NAMALWA (cell line): ENCODE measurements around the gene SLC27A5.
A peak's percentile ranks its signal among the peaks of the same experiment; 100 is the strongest.
"Not testable (repeated sequence)": the region's sequence is repeated elsewhere in the genome, so short reads cannot be mapped to it uniquely, and the experiment has no call there.

Source experiments
- DNase-seq: peaks from one replicate; pipeline ENCODE4 v3.0.0-alpha.2; 2015; ENCODE audit warnings: low spot score

The SLC27A5 gene

DNA sequence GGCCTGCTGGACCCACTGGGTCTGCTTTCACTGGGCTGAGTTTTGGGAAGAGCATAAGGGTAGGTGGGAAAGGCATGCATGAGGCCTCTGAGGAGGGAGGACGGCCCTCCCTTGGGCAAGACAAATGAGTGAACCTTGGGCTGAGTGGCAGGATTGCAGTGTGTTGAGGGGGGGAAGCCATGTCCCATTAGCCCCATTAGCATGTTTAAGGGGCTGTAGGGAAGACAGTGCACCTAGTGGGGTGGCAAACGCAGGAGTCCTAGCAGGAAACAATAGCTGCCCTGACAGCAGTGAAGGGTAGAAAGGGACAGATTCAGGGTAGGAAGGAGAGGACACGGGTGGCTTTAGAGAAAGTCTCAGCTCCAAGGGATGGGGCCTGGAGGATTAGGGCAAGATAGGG is 10.9 kb upstream of the SLC27A5 start:
- no peak for DNase-seq

DNA sequence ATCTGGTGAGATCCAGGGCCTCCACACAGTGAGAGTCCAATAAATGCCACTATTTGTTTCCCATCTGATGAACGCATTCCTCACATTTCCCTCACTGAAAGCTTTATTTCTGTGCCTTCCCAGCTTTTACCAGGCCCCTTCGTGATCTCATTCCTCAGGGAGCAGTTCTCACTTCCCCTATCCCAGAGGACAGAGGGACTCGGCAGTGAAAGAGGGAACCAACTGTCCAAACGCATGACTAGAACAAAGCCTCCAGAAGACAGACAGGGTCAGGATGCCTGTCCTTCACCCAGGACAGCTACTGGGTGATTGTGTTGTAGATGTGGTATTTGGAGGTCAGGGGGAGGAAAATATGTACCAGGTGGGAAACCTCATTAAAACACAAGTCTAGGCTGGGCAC is 9.9 kb upstream of the SLC27A5 start:
- no peak for DNase-seq

DNA sequence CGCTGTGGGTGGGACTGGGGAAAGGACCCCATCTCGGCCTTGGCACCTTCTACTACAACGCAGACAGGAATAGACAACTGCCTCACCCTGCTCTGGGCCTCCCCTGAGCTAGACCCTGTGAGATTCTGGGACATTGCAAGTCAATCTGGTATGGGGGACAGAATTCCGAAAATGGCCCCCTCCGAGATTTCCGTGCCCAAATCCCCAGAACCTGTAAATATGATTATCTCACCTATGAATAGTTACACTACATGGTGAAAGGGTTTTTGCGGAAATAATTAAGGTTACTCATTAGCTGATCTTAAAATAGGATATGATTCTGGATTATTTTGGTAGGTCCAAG is 8.4 kb upstream of the SLC27A5 start:
- no peak for DNase-seq

DNA sequence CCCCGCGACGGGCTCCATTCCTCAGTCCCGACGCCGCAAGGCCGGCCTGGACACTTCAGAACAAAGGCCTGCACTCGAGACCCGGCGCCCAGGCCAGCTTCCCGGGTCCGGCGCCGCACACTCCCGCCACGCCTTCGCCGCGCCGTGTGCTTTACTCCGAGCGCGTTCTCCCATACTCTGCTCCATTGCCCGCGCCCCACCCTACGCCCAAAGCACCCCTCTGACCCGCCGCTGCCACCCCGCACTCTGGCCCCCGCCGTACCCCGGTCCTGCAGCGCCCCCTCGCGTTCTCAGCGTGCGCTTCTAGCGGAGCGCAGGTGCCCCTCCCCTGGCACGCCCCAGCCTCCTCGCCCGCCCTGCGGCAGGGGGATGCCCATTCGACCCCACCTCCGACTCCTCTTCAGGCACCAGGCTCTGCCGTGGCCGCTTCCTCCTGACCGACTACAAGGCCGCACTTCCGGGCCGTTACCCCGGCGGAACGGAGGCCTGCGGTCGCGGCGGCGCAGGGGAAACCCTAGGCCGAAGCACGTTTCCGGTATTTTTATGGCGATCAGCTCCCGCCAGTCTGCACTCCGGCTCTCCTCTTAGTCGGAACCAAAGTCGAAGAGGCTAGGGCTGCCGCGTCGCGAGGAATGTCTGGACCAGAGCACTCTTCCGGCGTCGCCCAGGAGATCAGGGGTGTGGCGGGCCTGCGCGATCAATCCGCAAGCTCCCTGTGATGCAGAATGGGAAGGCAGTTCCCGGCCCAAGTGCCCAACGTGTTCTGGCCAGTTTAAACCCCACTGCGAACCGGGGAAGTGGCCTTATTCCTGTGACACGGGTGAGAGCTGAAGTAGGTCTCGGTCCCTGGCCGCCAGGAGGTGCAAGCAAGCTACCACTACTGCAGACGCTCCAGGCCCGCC is 7.8 kb upstream of the SLC27A5 start, which contains the start of gene ZBTB45:
Gene ZBTB45 (minus strand): TSS at position 456 of the 902 bp plus-strand sequence. CDS start 2,137 bp downstream, outside the sequence.
- peak; percentile 96 for DNase-seq

- DNase-seq, result peak; percentile 73
Measured at GRCh38 chr19:58519087-58519354, 7.2 kb upstream of the SLC27A5 start.

- no peak for DNase-seq
Measured at GRCh38 chr19:58518256-58519086, 6.7 kb upstream of the SLC27A5 start.

GRCh38 chr19:58516964-58517833 is 5.4 kb upstream of the SLC27A5 start:
- no peak for DNase-seq

DNA sequence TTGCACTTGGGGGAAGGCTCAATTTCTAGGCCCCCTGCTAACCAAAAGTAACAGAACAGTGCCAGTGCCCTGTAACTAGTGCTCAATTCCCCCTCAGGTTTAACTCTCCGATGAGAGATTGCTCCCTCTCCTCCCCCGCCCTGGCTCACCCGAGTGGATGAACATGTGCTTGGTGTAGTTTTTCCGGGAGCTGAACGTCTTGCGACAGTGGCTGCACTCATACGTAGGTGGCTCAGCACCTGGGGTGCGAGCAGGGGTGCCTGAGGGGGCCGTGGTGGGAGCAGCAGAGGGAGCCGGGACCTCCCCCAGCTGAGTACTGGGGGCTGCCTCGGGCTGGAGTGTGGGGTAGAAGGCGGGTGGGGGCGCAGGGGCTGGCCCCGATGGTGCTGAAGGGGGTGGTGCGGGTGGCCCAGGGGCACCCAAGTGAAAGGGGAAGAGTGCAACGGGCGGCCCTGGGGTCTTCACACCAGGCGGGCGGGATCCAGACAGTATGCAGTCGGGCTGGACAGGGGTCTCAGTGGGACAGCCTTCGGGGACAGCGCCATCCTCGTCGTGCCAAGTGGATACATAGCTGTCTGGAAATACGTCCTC is 4.5 kb upstream of the SLC27A5 start:
- no peak for DNase-seq

GRCh38 chr19:58515259-58515658 is 3.5 kb upstream of the SLC27A5 start:
- DNase-seq, result no peak

DNA sequence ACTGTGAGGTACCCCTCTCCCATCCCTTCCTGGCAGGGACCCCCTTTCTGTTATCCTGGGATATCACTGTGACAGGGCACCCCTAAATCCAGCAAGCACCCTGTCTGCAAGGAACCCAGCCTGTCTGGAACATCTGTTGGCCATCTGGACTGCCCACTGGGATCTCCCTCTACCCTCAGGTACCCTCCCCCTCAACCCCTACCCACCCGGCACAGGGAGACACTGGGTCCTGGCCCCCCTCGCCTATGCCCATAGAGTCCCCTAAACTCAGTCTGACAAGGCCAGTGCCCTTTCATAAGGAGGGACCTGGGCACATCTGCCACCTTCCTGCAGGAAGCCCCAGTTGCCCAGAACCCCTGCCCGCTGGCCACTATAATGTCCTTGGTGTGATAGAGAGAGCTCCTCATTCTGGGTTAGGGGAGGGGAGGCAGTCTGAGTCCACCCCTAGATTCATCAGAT is 2.8 kb upstream of the SLC27A5 start:
- DNase-seq, result no peak

DNA sequence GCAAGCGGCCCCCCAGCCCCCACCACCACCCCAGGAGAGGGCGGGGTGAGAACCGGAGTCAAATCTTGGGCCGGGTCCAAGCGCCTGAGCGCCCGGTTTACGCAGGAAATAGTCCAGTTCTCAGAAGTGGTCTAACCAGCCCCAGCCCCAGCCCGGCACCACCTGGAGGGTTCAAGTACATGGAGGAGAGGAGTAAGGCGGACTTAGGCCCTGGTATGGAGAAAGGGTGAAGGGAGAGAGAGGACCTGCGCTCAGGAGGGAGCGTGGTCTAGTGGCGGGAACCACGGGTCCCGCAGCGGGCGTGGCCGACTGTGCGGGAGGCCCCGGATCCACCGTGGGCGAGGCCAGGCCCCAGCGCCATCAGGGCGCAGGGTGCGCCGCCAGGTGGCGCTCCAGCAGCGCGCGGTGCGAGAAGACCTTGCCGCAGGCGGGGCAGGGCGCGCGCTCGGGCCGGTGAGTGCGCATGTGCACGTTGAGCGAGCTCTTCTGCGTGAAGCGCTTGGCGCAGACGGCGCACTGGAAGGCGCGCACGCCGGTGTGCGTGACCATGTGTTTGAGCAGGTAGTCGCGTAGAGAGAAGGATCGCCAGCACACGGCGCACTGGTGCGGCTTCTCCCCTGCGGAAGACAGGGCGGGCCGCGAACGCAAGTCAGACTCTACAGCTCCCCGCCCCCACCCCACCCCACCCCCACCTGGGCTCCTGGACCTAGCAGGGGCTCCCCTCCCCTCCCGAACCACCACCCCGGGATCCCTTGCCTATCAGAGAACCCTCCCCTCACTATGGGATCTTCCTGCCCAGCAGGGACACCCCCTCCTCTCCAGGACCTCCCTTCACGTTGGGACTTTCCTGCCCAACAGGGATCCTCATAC is 2.1 kb upstream of the SLC27A5 start:
- DNase-seq, result peak; percentile 96

DNA sequence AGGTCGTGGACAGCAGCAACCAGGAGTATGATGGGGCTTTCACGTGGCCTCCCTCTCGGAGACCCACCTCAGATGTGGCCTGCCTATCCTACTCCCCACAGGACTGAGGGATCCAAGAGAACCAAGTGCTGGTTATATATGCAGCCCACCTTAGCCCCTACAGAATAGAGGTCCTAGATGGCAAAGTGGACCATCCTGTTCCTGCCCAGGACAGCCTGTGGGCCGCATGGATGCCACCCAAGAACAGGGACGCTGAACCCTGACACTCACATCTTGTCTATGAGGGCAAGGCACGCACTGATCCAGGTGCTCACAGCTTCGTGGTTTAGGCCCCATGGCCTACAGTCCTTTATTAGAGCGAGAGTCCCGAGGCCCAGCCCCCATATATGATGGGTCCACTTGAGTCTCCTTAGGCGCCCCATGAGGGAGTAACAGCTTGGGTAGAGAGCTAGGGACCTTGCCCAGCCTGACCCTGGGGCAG is 1.5 kb upstream of the SLC27A5 start:
- no peak for DNase-seq

GRCh38 chr19:58510084-58510862 is 1.5 kb downstream of the SLC27A5 start:
- no peak for DNase-seq

DNA sequence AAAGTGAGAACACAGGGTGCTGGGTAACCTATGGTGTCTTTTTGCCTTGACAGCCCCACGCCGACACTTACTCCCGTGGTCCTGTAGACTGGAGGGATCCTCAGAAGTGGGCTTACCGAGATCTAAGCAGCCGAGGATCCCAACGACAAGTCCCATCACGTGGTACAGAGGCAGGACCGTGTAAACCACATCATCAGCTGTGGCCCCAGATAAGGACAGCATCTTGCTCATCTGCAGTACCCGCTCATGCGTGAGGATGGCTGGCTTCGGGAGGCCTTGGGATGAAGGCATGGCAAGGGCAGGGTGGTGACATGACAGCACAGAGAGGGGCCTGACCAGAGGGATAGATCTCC is 2.1 kb downstream of the SLC27A5 start:
- no peak for DNase-seq

GRCh38 chr19:58507602-58508223 is 4.1 kb downstream of the SLC27A5 start:
- not testable (repeated sequence) for DNase-seq

GRCh38 chr19:58500242-58500641 is 11.6 kb downstream of the SLC27A5 start:
- DNase-seq, result no peak

GRCh38 chr19:58499021-58499927 is 12.5 kb downstream of the SLC27A5 start:
- DNase-seq, result peak; percentile 99

DNA sequence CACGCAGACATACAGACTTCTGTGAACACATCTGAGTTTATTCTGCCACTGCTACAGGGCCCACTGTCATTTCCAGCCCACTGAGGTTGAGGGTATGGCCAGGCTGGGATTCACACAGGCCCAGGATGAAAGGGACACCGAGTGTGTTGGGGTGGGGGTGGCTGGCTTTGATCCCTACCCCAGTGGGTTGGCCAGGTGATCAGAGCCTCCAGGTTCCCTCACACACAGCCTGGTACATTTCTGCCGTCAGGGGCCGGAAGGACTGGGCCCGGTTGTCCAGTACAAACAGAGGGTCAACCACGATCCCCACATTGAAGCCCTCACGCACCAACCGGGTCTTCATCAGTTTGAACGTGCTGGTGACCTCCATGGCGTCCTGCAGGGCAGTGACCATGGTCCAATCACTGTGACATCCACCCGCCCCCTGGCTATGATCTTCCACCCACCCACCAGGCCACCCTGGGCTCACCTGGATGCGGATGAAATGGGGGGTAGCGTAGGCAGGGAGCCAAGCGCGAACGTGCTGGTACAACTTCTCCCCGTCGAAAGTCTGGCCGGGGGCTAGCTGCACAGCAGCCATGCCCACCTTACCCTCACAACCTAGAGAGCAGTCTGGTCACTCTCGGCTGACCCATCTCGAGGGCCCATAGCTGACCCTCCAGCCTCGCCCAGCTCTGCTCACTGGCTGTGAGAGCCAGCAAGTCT is 13.3 kb downstream of the SLC27A5 start:
- no peak for DNase-seq
